GM21515 (cell line): ENCODE results near the gene DCBLD2.

ENCODE experiments used
- ATAC-seq: cut with Tn5 transposase; IDR thresholded peaks from one replicate; pipeline ENCODE4 v1.9.1; 2021; ENCODE audit not compliant: unreplicated experiment

The DCBLD2 gene

GRCh38 chr3:98797905-98798304, 103.6 kb downstream of the DCBLD2 start:
- ATAC-seq = no peak

DNA sequence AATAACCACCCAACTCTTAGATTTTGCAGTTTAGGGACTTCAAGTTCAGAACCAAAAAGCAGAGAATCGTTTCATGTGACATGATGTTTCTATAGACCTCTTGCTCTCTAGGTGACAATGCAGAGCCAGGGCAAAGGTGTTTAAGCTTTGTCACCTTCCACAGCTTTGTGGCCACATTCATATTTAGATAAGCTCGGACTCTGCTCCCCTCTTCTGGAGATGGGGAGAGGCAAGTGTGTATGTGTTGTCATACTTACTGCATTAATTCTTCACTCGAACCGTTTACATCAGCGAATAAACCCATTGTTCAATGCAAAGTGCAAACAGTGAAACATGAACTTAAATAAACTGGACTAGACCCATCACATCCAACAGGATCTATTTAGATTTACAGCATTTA, 105.2 kb downstream of the DCBLD2 start:
- no peak for ATAC-seq

DNA sequence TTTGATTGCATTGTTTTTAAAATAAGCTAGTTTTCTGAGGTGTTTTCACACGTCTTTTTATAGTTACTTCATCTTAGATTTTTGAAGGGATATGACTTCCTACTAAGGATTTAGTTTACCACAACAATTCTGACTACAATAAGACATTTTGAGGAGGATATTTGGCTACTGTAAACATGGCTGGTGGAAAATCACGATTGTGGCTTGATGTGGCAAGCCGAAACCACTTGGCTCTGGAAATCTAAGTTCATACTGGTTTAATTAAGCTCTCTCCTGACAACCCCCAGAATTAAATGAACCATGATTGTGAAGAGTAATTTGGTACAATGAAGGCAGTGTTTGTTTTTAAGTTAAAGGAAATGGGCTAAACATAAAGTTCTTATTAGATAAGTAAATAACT, 107.5 kb downstream of the DCBLD2 start:
- ATAC-seq = no peak

DNA sequence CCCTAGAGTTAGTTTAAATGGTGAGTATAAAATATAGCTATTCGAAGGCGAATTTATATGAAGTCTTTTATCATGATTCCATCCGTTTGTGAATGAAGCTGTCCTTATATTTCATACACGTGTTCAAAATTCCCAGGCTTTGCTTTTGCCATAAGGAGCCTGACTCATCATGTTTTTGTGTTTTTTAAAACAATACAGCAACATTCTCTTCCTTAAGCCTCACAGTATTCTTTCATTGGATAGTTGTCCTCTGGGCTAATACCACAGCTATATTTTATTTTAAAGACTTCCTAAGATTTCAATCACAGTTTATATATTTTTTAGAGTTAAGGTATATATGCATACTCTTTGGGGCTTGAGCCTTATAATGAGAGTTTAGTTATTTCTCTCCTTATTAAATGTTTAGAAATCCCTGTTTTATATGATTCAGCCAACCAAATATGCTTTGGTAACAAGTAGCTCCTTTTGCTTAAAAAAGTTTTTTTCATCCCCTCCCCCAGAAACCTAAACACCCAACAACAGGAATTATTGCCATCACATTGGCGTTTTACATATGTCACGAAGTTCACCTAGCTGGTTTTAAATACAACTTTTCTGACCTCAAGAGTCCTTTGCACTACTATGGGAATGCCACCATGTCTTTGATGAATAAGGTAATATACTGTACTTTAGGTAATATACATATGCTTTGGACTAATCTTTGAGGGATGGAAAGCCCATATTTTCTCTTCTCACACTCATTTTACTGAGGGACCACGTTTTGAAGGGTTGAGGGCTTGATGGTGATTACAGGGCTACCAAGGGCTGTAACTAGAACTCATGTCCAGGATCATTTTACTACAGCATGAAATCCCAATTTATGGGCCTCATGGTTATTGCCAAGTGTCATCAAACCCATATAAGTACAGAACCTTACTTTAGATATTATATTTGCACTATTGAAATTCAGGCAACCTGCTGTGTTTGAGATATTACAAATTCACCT, 109.9 kb downstream of the DCBLD2 start:
- ATAC-seq = no peak

- ATAC-seq = no peak
Observed at GRCh38 chr3:98788651-98789050, 112.8 kb downstream of the DCBLD2 start.

DNA sequence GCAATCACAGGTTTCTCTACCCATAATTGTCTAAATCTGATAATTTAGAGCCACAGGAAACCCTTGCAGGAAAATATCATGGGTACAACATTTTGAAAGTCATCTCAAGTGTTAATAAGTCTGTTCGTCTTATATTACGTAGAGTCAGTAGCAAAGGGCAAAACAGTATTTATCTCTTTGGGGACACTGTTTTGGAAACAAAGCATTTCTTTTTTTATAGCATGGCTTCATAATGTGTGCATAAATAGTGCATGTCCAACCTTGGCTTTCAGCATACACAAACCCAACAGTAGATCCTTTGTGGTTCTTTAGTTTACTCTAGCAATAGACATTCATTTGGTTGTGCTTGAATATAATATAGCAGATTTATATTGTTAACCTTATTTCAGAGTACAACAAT, 114.3 kb downstream of the DCBLD2 start:
- no peak for ATAC-seq

- no peak for ATAC-seq
Observed at GRCh38 chr3:98786364-98787006, 115.0 kb downstream of the DCBLD2 start.

DNA sequence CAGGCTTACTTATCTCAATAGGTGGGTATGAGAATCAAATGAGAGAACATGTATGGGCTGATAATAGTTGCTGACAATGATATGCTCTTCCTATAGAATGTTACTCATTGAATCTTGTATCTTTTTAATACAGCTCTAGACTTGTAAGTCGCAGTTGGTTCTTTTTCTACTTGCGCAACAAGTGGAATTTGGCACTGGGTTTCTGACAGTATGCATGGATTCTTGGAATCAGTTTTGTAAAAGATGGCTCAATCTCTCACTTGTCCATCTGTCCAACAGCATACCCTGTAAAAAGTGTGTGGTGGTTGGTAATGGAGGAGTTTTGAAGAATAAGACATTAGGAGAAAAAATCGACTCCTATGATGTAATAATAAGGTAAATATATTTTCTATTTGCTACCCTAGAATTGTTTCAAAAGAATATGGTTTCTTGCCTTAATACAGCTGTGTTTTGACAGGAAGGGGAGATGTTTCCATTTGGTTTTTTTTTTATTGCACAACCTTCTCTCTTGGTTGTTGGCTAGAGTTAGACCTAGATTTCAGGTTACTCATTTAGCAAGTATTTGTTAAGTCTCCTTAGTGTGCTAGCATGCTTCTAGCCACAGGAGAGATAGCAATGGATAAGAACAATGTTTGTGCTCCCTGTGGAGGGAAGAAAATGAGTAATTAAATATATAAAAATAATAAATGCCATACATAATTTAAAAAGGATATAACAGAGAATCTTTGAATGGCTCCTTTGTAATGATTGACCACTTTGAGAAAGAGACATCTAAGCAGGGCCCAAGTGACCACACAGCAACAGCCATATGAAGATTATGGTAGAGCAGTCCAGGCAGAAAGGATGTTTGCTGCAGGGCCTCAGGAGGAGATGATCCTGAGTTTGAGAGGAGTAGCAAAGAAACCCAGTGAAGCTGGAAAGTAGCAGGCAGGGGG, 116.6 kb downstream of the DCBLD2 start:
- ATAC-seq = no peak

DNA sequence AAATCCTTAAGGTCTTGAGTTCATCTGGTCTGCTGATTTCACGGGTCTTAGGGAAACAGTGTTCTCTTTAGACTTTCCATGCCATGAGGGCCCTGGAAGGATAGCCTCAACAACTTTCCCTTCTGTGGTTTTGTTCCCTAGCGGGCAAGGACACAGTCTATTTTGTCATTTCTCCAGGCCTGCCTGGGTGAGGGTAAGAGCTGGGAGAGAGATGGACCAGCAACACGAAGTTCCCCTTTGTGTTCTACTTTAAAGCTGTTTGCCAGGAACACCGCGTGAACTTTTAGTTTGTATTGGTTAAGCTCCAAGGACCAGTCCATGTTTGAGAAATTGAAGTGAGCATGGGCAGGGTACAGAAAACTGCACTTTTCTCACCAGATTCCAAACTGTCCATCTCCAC, 117.5 kb downstream of the DCBLD2 start:
- ATAC-seq = no peak

GRCh38 chr3:98782824-98783500, 118.5 kb downstream of the DCBLD2 start:
- no peak for ATAC-seq

DNA sequence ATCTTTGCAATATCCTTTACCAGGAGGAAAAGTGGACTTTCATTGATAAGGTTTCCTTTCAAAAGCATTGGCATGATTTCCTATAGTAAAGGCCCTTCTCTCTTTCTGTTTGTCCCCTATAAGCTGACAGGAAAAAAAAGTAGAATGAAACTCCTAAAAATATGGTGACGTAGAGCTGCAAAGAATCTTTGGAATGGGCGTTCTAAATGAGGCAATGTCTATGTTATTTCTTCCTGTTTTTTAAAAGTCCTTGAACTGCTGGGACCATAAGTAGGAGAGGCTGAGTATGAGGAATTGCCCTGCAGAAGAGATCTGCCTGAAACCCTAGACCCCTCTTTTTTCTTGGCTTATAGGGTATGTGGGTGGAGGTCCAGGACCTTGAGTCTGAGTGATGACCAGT, 121.2 kb downstream of the DCBLD2 start:
- ATAC-seq = no peak

DNA sequence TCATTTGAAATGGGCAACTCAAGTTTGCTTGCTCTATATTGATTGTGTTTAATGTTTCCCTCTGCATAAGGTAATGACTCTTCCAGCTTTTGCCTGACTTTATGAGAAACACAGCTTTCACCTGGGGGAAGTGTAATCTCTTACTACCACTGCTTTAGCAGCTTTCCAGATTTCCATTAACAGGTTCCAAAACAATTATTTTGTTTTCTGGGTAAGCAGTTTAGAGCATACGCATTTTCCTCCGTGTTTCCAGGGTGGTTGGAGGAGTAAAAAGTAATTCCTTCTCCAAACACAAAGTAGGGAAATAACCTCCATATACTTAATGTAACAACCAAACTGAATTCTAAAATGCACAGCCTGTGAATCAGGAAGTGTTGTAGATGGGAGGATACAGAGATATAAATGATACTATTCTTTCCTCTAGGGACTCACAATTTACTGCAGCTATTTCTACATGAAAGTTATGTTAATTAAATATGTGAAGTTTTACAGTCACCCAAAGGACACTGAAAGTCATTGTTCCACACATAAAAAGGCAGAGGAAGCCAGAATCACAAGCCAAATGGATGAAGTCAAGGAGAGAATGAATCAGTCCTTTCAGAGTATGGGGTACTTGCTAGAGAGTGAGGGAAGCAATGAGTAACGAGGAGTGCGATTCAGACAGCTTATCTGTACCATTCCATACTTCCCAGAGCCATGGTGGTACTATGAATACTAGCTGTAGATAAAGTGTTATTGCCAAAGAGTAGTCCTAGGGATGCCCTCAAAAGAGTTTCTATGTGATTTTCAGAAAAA, 121.8 kb downstream of the DCBLD2 start:
- ATAC-seq = no peak

DNA sequence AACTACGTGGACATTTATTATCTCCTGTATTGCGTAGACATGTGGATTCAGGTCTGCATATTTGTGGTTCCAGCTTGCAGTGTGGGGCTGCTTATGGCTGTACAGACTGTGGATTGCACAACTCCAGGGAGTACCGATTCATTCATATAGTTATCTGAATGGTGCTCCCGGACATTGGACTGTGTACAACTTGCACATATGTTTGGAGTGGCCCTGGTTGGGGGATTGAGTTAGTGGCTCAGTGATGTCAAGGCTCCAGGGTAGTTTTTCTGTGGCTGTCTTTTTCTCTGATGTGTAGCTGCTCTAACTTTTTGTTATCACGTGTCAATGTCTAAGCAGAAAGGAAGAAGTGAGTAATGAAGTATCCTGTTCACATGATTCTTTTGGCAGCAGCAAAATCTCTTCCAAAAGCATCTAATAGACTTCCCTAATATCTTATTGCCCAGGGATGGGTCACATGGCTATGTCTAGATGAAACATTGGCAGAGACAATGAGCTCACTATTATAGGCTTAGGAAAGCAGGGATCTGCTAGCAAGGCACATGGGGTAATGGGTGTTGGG, 122.6 kb downstream of the DCBLD2 start:
- no peak for ATAC-seq

DNA sequence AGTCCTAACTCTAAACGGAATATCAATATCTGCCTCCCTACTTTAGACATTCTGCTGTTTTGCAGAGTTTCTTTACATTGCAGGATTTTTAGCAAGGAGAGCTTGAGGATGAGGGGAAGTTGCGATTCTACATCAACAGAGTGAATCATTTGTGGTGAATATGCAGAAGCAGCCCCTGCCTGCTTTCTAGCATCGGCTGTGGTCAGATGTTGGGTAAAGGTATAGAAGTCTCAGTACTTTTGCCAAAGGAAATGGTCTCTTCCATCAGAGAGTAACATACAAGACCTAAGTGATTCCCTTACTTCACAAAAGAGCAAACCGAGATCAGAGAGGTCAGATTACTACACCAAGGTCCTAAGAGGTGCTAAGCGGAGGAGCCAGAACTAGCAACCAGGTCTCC, 123.1 kb downstream of the DCBLD2 start:
- ATAC-seq = no peak

GRCh38 chr3:98777801-98778220, 123.7 kb downstream of the DCBLD2 start:
- no peak for ATAC-seq

GRCh38 chr3:98777286-98777685, 124.2 kb downstream of the DCBLD2 start:
- no peak for ATAC-seq

DNA sequence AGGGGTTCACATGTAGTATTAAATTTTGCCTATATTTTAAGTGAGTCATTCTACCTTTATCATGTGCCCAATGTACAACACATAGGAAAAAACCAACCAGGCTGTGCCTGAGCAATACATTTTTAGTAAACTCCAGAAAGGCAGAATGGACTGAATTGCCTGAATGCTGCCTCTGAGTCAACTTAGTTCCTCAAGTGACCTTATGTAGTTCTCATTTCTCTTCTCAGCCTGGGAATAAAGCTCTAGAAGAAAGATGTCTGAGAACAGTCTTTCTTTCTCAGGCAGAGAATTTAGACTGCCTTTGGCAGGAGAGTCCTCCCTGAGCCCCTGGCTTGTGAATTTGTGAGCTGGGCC, 125.4 kb downstream of the DCBLD2 start:
- ATAC-seq = no peak

- ATAC-seq = no peak
Observed at GRCh38 chr3:98775459-98776139, 125.9 kb downstream of the DCBLD2 start.

DNA sequence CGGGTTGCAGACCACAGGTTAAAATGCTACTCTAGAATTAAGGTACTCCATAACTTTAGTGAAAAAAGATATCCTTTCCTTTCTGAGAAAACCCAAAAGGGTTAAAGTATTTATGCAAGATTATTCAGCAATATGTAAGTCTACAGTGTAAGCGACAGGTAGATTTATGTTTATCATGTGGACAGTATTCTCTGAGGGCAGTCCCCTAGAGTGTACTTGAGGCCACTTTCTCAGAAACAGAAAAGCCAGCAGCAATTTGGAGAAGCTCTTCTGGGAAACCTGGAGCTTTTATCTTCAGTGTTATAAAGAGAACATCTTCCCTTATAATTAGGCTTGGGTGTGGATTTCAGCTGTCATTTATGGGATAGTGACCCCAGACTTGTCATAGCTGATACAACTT, 129.5 kb downstream of the DCBLD2 start:
- no peak for ATAC-seq
